Lower leg skin (tissue), 3 donors: Measurements from ENCODE around the gene TERT.

Experiments used
- POLR2A ChIP-seq, 2 donors: fragments of 450-650 bp; IDR thresholded peaks; one replicate each; pipeline ENCODE4 v1.6.1; 2016 to 2017; ENCODE audit warnings: antibody characterized with exemption in 2 of 2, mild to moderate bottlenecking in 1 of 2, moderate library complexity in 1 of 2
- TF ChIP-seq, protein P1 (sequence below), 3 donors: fragments of 450-650 bp; IDR thresholded peaks; one replicate each; pipeline ENCODE4 v1.5.1; 2016; ENCODE audit warnings: antibody characterized with exemption in 3 of 3, mild to moderate bottlenecking in 3 of 3, moderate library complexity in 2 of 3

GRCh38 chr5:1249366-1250280 is 45.2 kb downstream of the TERT start:
- TF ChIP-seq, protein P1, sequence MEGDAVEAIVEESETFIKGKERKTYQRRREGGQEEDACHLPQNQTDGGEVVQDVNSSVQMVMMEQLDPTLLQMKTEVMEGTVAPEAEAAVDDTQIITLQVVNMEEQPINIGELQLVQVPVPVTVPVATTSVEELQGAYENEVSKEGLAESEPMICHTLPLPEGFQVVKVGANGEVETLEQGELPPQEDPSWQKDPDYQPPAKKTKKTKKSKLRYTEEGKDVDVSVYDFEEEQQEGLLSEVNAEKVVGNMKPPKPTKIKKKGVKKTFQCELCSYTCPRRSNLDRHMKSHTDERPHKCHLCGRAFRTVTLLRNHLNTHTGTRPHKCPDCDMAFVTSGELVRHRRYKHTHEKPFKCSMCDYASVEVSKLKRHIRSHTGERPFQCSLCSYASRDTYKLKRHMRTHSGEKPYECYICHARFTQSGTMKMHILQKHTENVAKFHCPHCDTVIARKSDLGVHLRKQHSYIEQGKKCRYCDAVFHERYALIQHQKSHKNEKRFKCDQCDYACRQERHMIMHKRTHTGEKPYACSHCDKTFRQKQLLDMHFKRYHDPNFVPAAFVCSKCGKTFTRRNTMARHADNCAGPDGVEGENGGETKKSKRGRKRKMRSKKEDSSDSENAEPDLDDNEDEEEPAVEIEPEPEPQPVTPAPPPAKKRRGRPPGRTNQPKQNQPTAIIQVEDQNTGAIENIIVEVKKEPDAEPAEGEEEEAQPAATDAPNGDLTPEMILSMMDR (IDR thresholded peaks at IDR 0.05), result no peak
- TF ChIP-seq POLR2A (IDR thresholded peaks at IDR 0.05), result no peak
